Measurements from ENCODE around the gene FTCDNL1.

Gene FTCDNL1

DNA sequence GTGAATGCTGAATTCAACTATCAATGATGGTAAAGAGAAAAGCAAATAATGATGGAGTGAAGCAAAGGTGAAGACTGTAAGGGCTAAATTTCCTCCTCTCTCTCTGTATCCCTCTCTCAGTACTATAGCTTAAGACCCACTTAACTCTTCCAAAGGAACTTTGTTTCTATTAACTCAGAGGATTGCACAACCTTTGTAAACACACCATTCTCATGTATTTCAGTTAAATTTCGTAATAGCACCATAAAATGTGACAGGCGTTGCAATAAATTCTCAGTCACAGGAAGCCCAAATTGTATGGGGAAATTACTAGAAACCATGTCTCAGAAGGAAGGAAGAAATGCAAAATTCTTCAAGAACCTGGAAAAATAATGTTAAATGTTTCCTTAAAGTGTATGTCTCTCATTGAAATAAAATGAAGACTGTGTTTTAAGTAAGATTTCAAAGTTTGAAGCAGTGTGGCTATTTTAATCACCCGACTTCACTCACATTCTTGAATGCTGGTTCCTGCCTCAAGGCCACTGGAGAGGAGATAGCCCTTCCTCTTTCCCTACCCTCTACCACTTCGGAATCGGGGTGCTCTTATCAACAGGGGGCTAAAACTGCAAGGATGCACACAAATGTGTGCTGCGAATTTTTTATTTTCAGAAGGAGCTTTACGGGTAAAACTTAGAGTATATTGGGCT is 112.1 kb downstream of the FTCDNL1 start:
- DNase-seq, result peak in 1 of 2 donors; percentile 59

DNA sequence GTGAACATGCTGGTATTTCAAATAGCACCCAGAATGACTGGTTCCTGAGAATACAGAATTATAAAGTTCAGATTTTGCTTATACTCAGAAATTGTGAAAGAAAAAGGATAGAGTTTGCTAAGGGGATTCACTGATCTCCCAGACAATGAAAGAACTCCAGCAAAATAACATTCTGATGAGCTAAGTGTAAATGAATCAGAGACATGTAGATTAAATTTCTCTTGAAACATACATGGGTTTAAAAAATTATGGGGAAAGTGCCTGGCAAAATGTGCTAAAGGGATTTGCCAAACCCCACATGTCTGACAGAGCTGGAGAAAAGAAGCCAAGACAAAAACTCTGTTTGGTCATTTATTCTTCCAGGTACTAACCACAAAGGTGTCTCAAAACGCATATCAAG is 116.3 kb downstream of the FTCDNL1 start:
- no peak for DNase-seq

DNA sequence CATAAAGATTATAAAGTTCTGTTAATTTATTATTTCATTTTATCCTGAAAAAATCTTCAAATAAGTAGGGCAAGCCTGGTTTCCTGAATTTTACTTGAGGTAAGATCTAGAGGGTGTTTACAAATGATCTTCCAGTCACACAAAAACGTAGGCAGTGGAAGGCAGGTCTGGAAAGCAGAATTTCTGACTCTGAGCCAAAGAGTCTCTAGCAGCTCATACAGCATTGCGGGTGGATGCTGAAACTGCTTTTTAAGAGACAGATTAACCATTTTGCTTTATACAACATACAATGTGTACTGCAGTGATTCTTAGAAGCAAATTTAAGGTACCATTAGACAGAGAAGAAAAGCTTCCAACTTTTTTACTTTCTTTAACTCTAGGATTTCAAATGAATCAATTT is 117.0 kb downstream of the FTCDNL1 start:
- DNase-seq, result no peak

DNA sequence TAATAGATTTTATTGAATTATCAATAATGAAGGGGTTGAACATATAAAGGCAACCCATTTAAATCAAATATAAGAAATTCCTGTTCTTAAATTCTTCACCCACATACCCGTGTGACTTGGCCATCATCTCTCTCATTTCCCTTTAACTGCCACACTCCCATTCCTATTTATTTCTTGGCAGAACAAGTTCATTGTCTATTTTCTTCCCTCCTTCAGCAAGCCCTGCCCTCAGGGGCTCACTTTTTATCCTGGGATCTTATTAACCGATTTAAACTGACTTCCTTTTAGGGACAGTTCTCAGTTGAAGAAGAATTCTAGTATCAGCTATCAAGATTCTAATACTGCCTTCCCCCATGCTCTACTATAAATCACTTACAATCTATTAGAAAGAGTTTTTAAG is 123.2 kb downstream of the FTCDNL1 start:
- no peak for DNase-seq

DNA sequence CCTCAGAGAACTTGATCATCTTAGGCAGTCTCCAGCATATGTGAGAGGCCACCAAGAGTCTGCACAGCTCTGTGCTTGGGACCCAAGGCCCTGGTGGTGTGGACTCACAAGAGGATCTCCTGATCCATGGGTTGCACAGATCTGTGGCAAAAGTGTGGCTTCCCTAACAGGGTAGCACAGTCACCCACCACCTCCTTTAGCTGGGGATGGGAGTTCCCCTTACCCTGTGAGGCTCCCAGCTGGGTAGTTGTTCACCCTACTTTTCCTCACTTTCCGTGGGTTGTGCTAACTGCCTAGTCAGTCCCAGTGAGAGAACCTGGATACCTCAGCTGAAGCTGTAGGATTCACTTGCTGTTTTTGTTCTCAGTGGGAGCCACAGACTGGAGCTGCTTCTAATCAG is 123.7 kb downstream of the FTCDNL1 start:
- DNase-seq, result no peak

DNA sequence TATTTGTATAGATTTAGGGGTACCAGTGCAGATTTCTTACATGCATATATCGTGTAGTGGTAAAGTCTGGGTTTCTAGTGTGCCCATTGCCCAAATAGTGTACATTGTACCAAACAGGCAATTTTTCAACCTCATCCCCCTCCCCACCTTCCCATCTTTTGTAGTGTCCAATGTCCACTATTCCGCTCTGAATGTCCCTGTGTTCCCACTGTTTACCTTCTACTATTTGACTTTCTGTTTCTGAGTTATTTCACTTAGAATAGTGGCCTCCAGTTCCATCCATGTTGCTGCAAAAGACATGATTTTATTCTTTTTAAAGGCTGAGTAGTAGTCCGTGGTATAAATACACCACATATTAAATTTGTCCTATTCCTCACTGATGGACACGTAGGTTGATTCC is 132.9 kb downstream of the FTCDNL1 start:
- no peak for DNase-seq

DNA sequence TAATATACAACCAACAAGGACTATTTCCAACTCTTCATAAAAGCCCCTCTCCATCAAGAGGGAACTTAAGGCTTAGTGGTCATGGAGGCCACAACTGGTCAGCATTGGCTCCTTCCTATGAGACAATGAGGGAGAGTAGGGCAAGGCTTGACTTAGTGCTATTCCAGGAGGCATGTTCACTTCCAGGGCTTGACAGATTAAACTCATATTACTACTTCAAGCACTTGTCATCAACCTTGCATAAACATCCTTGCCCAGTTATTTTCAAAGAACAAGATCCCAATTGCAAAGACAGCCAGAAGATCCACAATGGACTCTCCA is 133.4 kb downstream of the FTCDNL1 start:
- no peak for DNase-seq

DNA sequence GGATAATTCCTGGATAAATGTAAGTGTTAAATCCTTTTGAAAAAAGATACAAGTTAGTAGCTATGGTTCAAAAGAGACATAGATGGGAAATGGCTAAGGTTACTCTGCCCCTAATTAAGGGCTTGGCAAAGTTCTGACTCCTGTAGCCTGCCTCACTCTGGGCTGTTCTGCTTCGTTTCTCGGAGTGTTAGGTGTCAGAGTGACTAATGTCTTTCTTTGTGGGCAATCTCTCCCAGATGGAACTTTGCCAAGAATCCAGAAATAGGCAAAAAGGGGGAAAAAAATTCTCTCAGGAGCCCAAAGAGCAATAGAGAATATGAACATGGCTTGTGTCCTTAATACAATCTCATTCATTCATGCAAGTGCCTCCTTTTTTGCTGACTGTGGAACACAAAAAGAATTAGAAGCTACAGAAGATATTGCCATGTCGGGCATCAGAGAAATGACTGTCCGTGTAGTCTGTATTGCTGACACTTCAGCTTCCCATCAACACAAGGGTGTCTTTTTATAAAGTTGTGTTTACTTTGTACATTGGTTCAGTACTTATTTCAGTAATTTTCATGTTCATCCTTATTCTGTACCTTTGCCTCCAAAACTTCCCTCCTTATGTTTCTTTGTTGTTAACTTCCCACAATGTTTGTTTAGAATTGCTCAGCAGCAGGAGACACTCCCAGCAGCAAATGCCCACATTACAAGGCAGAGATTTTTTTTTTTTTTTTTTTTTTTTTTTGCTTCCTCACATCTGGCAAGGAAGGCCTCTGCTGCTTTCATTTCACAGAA is 134.0 kb downstream of the FTCDNL1 start:
- DNase-seq, result no peak

DNA sequence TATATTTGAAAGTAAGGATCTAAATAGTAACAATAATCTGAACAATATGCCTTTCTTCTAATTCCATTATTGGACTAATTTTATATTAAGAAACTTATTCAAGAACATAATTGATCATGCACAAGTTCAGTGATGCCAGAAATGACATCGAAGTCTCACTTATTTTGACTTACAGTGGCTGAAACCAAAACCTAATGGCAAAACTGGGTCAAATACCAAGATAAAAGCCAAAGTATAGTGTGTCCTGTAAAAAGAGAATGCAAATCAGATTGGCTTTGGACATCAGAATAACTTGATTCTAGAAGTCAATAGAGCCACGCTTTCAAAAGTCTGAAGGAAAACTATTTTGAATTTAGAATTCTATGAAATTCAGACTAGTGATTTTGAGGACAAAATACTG is 137.2 kb downstream of the FTCDNL1 start:
- no peak for DNase-seq

DNA sequence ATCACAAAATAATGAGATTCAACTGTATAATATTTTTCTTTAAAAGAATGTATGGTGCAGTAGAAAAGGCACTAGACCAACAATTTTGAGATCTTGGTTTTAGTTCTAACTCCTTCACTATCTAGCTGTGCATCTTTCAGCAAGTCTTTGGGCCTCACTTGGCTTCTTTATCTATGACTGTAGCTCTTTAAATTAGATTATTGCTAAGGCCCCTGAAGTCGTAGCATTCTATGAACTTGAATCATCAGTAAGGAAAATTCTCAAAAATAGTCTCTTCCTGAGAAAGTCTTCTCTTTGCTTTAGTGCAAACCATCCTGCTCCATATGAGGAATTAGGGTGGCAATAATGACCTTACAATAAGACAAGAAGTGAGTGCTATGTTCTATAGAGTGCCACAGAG is 140.4 kb downstream of the FTCDNL1 start:
- no peak for DNase-seq
